HCT116 (cell line): ENCODE results near the gene PAIP1.

Experiments
- CTCF ChIP-seq, 3 experiments: fragments of 200-600 bp in 1 of 3; sonication (generic) in 1 of 3; IDR thresholded peaks in 2 of 3; conservative IDR thresholded peaks in 1 of 3; 2 replicates each; pipeline ENCODE4 v1.5.1; 2012 to 2017; ENCODE audit warnings: low read depth in 2 of 3, low read length in 2 of 3, antibody characterized with exemption in 1 of 3, borderline replicate concordance in 1 of 3, control low read depth in 1 of 3, mild to moderate bottlenecking in 1 of 3, mixed read lengths in 1 of 3, mixed run types in 1 of 3, moderate library complexity in 1 of 3; ENCODE audit not compliant: insufficient read depth in 1 of 3
- EZH2 ChIP-seq: fragments of 200-600 bp; sonication (generic); IDR thresholded peaks from 2 replicates; pipeline ENCODE4 v1.6.1; 2017; ENCODE audit warnings: antibody characterized with exemption, mixed run types
- MAX ChIP-seq: IDR thresholded peaks from 2 replicates; pipeline ENCODE4 v1.6.1; 2012
- POLR2A ChIP-seq: IDR thresholded peaks from 2 replicates; pipeline ENCODE4 v1.7.0; 2011; ENCODE audit warnings: borderline replicate concordance; ENCODE audit not compliant: insufficient read depth, insufficient read length; ENCODE audit errors: extremely low read depth
- POLR2AphosphoS5 ChIP-seq: IDR thresholded peaks from 2 replicates; pipeline ENCODE4 v1.6.1; 2011; ENCODE audit warnings: mild to moderate bottlenecking, low read depth, low read length, moderate library complexity
- RAD21 ChIP-seq: IDR thresholded peaks from 2 replicates; pipeline ENCODE4 v1.6.1; 2012; ENCODE audit warnings: low read depth, mild to moderate bottlenecking
- REST ChIP-seq: IDR thresholded peaks from 2 replicates; pipeline ENCODE4 v1.6.1; 2012; ENCODE audit warnings: low read depth
- YY1 ChIP-seq: IDR thresholded peaks from 2 replicates; pipeline ENCODE4 v1.6.1; 2011; ENCODE audit warnings: low read length, low read depth, moderate library complexity, mild to moderate bottlenecking; ENCODE audit not compliant: insufficient replicate concordance; ENCODE audit errors: extremely low read depth
- ZBTB33 ChIP-seq: IDR thresholded peaks from 2 replicates; pipeline ENCODE4 v1.6.1; 2011; ENCODE audit warnings: mild to moderate bottlenecking, low read length, moderate library complexity; ENCODE audit not compliant: insufficient replicate concordance; ENCODE audit errors: extremely low read depth
- ZFX ChIP-seq: fragments of 450-650 bp; IDR thresholded peaks from 2 replicates; pipeline ENCODE4 v1.6.1; 2017

DNA sequence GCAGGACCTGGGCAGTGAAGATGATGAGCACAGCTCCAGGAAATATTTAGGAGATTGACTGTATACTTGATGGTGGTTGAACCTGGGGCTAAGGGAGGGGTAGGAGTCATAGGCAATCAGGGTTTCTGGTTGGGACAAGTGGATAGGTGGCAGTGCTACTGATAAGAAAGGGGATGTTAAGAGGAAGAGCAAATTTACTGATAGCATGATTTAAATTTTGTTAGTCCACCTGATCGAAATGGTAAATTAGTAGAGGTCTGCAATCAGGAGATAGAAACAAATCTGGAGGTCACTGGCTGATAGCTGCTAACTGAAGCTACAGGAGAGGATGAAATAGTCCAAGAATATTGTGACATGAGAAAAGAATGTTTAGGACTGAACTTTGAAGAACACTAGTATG lies 36.3 kb downstream of the PAIP1 start:
- TF ChIP-seq CTCF (IDR thresholded peaks at IDR 0.05 in 2 of 3, conservative IDR thresholded peaks at IDR 0.05 in 1 of 3; ENCODE audit: borderline replicate concordance in 1 of 3, insufficient read depth in 1 of 3, low read depth in 2 of 3, low read length in 2 of 3) (no peak), MAX (no peak), ZFX (no peak), REST (no peak), POLR2A (no peak), EZH2 (no peak), ZBTB33 (no peak), POLR2AphosphoS5 (no peak), RAD21 (no peak), YY1 (no peak)
